ENCODE results near the gene LENG1.
"Not testable (repeated sequence)": the region's sequence is repeated elsewhere in the genome, so short reads cannot be mapped to it uniquely, and the experiment has no call there.

The LENG1 gene

GRCh38 chr19:54159352-54160181, at the start of gene LENG1:
TSS of gene LENG1 (minus strand) at chr19:54159721. CDS start at chr19:54159695, 26 bp downstream.
- H3K27ac ChIP-seq: peak within 1 kb of the TSS; percentile 93
- H3K9me3 ChIP-seq (ENCODE audit: low read depth, low read length): no peaks in the 10 kb centered on the region
- peak; percentile 99 for DNase-seq (ENCODE audit: low read depth, low spot score)
- H3K36me3 ChIP-seq (ENCODE audit: insufficient read depth, low read length): peaks cover 28% of the 10 kb centered on the region
- TF ChIP-seq EZH2 (IDR thresholded peaks at IDR 0.05) (no peak), POLR2AphosphoS5 (IDR thresholded peaks at IDR 0.05; ENCODE audit: borderline replicate concordance, low read depth, low read length) (peak; percentile 74)
- peak within 1 kb of the TSS; percentile 97 for H3K4me3 ChIP-seq
- H3K9ac ChIP-seq (ENCODE audit: insufficient read length): peak within 1 kb of the TSS; percentile 91

GRCh38 chr19:54208784-54209057, 49.2 kb upstream of the LENG1 start:
- H3K4me3 ChIP-seq: no peak overlapping the region
- no peak overlapping the region for H3K9ac ChIP-seq (ENCODE audit: insufficient read length)
- TF ChIP-seq EZH2 (IDR thresholded peaks at IDR 0.05) (no peak), POLR2AphosphoS5 (IDR thresholded peaks at IDR 0.05; ENCODE audit: borderline replicate concordance, low read depth, low read length) (peak; percentile 40; the same call in 1 of the 2 replicates)
- no peak for DNase-seq (ENCODE audit: low read depth, low spot score)
- peak overlapping the region; percentile 68; the same call in 1 of the 2 replicates for H3K27ac ChIP-seq
- H3K9me3 ChIP-seq (ENCODE audit: low read depth, low read length): no peaks in the 10 kb centered on the region
- H3K36me3 ChIP-seq (ENCODE audit: insufficient read depth, low read length): peaks cover 47% of the 10 kb centered on the region

- H3K36me3 ChIP-seq (ENCODE audit: insufficient read depth, low read length): peaks cover 52% of the 10 kb centered on the region
- peak overlapping the region; percentile 68; the same call in 1 of the 2 replicates for H3K27ac ChIP-seq
- H3K9ac ChIP-seq (ENCODE audit: insufficient read length): no peak overlapping the region
- no peak overlapping the region for H3K4me3 ChIP-seq
- no peaks in the 10 kb centered on the region for H3K9me3 ChIP-seq (ENCODE audit: low read depth, low read length)
- DNase-seq (ENCODE audit: low read depth, low spot score): no peak
- TF ChIP-seq FOXP2 (optimal IDR thresholded peaks at IDR 0.05; ENCODE audit: control extremely low read depth, extremely low read length, insufficient read depth) (no peak), EZH2 (IDR thresholded peaks at IDR 0.05) (no peak), POLR2AphosphoS5 (IDR thresholded peaks at IDR 0.05; ENCODE audit: borderline replicate concordance, low read depth, low read length) (peak; percentile 6; the same call in 1 of the 2 replicates)
Measured at GRCh38 chr19:54207983-54208783, 48.7 kb upstream of the LENG1 start.

- TF ChIP-seq FOXP2 (optimal IDR thresholded peaks at IDR 0.05; ENCODE audit: control extremely low read depth, extremely low read length, insufficient read depth) (no peak), POLR2AphosphoS5 (IDR thresholded peaks at IDR 0.05; ENCODE audit: borderline replicate concordance, low read depth, low read length) (no peak), EZH2 (IDR thresholded peaks at IDR 0.05) (no peak)
- Histone ChIP-seq H3K9me3 (ENCODE audit: low read depth, low read length) (no peaks in the 10 kb centered on the region), H3K36me3 (ENCODE audit: insufficient read depth, low read length) (peaks cover 58% of the 10 kb centered on the region), H3K9ac (ENCODE audit: insufficient read length) (no peak overlapping the region), H3K4me3 (no peak overlapping the region), H3K27ac (peak overlapping the region; percentile 68; the same call in 1 of the 2 replicates)
- no peak for DNase-seq (ENCODE audit: low read depth, low spot score)
Measured at GRCh38 chr19:54207676-54207982, 48.1 kb upstream of the LENG1 start.

- H3K9me3 ChIP-seq (ENCODE audit: low read depth, low read length); H3K9ac ChIP-seq (ENCODE audit: insufficient read length); DNase-seq (ENCODE audit: low read depth, low spot score); H3K4me3 ChIP-seq; H3K27ac ChIP-seq: not testable (repeated sequence)
- 0 out of 2 replicates have a peak, but pooled peaks have one; percentile 6 for TF ChIP-seq POLR2AphosphoS5 (IDR thresholded peaks at IDR 0.05; ENCODE audit: borderline replicate concordance, low read depth, low read length)
- H3K36me3 ChIP-seq (ENCODE audit: insufficient read depth, low read length): peaks cover 62% of the 10 kb centered on the region
Measured at GRCh38 chr19:54207193-54207592, 47.7 kb upstream of the LENG1 start.

- TF ChIP-seq POLR2AphosphoS5 (IDR thresholded peaks at IDR 0.05; ENCODE audit: borderline replicate concordance, low read depth, low read length) (no peak), EZH2 (IDR thresholded peaks at IDR 0.05) (no peak), FOXP2 (optimal IDR thresholded peaks at IDR 0.05; ENCODE audit: control extremely low read depth, extremely low read length, insufficient read depth) (no peak)
- Histone ChIP-seq H3K4me3 (no peak overlapping the region), H3K27ac (no peak overlapping the region), H3K9me3 (ENCODE audit: low read depth, low read length) (no peaks in the 10 kb centered on the region), H3K9ac (ENCODE audit: insufficient read length) (no peak overlapping the region), H3K36me3 (ENCODE audit: insufficient read depth, low read length) (peaks cover 66% of the 10 kb centered on the region)
- no peak for DNase-seq (ENCODE audit: low read depth, low spot score)
Measured at GRCh38 chr19:54206831-54207177, 47.3 kb upstream of the LENG1 start.

- no peak overlapping the region for H3K27ac ChIP-seq
- peaks cover 72% of the 10 kb centered on the region for H3K36me3 ChIP-seq (ENCODE audit: insufficient read depth, low read length)
- TF ChIP-seq FOXP2 (optimal IDR thresholded peaks at IDR 0.05; ENCODE audit: control extremely low read depth, extremely low read length, insufficient read depth) (no peak), EZH2 (IDR thresholded peaks at IDR 0.05) (no peak), POLR2AphosphoS5 (IDR thresholded peaks at IDR 0.05; ENCODE audit: borderline replicate concordance, low read depth, low read length) (no peak)
- no peak overlapping the region for H3K4me3 ChIP-seq
- DNase-seq (ENCODE audit: low read depth, low spot score): no peak
- H3K9me3 ChIP-seq (ENCODE audit: low read depth, low read length): no peaks in the 10 kb centered on the region
- H3K9ac ChIP-seq (ENCODE audit: insufficient read length): no peak overlapping the region
Measured at GRCh38 chr19:54206030-54206830, 46.7 kb upstream of the LENG1 start.

Data from SK-N-MC (cell line).